ENCODE measurements around the gene PCBP3. TPM values are rescaled to one million over a fixed set of nuclear protein-coding genes. Genes with fewer than 3 reads are reported as not detected.

Gene PCBP3
- total and polyA plus RNA-seq, 2 donors (not counting 3 experiments of a cell fraction or from before 2014, with no cell fraction given), result 0.06 to 1.1 TPM

- CTCF ChIA-PET, result interaction anchor here (0.6 kb wide), 1 partner anchor 9 kb away, joined by 3 read pairs; no protein-coding TSS in a partner anchor
- FAIRE-seq (no peak), DNase-seq (ENCODE audit: low read depth, low spot score) (no peak)
- no peak overlapping the region for H3K4me3 ChIP-seq (replicated peaks in 1 of 3; ENCODE audit: insufficient read depth in 1 of 3, low read depth in 1 of 3, low read length in 3 of 3)
- no peaks in the 10 kb centered on the region for H3K9me1 ChIP-seq (replicated peaks; ENCODE audit: control insufficient read depth, extremely low read depth, insufficient read depth, low read length)
- no peak overlapping the region for H3K9ac ChIP-seq (replicated peaks; ENCODE audit: extremely low read depth, insufficient read depth, low read length)
- intact Hi-C loops (cut with micrococcal nuclease) (no loop called here), dilution Hi-C loops (cut with MboI; ENCODE audit: extremely low pct_ligation_motif_present, low sequenced_read_pairs) (no loop called here)
- H4K20me1 ChIP-seq (replicated peaks; ENCODE audit: control insufficient read depth, extremely low read depth, insufficient read depth, low read length), result no peaks in the 10 kb centered on the region
- POLR2A ChIA-PET, result no interaction called here
- BruUV-seq (replicated peaks), result no TSS peak
- H3K4me2 ChIP-seq (ENCODE audit: insufficient read depth, low read length), result no peak overlapping the region
- no peak overlapping the region for H3K27ac ChIP-seq (ENCODE audit: insufficient read depth, low read depth, low read length)
- no peaks in the 10 kb centered on the region for H3K9me3 ChIP-seq (replicated peaks; ENCODE audit: control insufficient read depth, insufficient read depth, low read length)
- no peaks in the 10 kb centered on the region for H3K79me2 ChIP-seq (ENCODE audit: control insufficient read depth, insufficient read depth, low read length)
- TF ChIP-seq MYC (IDR thresholded peaks at IDR 0.05; ENCODE audit: low read depth, low read length) (no peak), POLR2AphosphoS5 (IDR thresholded peaks at IDR 0.05; ENCODE audit: insufficient read depth, low read depth, low read length) (no peak), GATA2 (IDR thresholded peaks at IDR 0.05; ENCODE audit: insufficient read depth, insufficient read length, low read depth, low read length) (no peak), EZH2 (IDR thresholded peaks at IDR 0.05; ENCODE audit: borderline replicate concordance, low read depth, low read length, severe bottlenecking) (no peak), MAX (IDR thresholded peaks at IDR 0.05; ENCODE audit: insufficient read depth, insufficient read length) (no peak), POLR2A (IDR thresholded peaks at IDR 0.05; ENCODE audit: low read depth, low read length) (no peak), FOS (IDR thresholded peaks at IDR 0.05; ENCODE audit: borderline replicate concordance, insufficient read depth, low read length) (no peak)
- TF ChIP-seq, protein P1, sequence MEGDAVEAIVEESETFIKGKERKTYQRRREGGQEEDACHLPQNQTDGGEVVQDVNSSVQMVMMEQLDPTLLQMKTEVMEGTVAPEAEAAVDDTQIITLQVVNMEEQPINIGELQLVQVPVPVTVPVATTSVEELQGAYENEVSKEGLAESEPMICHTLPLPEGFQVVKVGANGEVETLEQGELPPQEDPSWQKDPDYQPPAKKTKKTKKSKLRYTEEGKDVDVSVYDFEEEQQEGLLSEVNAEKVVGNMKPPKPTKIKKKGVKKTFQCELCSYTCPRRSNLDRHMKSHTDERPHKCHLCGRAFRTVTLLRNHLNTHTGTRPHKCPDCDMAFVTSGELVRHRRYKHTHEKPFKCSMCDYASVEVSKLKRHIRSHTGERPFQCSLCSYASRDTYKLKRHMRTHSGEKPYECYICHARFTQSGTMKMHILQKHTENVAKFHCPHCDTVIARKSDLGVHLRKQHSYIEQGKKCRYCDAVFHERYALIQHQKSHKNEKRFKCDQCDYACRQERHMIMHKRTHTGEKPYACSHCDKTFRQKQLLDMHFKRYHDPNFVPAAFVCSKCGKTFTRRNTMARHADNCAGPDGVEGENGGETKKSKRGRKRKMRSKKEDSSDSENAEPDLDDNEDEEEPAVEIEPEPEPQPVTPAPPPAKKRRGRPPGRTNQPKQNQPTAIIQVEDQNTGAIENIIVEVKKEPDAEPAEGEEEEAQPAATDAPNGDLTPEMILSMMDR (IDR thresholded peaks at IDR 0.05; ENCODE audit: extremely low read depth in 1 of 2, insufficient read depth in 1 of 2, low read depth in 1 of 2, low read length in 2 of 2), result no peak
- no peak overlapping the region for H2AFZ ChIP-seq (ENCODE audit: low read depth, low read length)
- H3K36me3 ChIP-seq (ENCODE audit: control insufficient read depth in 2 of 2, extremely low read depth in 1 of 2, insufficient read depth in 2 of 2, low read length in 2 of 2), result no peaks in the 10 kb centered on the region
- peaks cover 0 to under 1% of the 10 kb centered on the region in 2 experiments for H3K27me3 ChIP-seq (ENCODE audit: control insufficient read depth in 2 of 2, insufficient read depth in 2 of 2, low read length in 2 of 2)
- no peaks in the 10 kb centered on the region for H3K4me1 ChIP-seq (ENCODE audit: control insufficient read depth, extremely low read depth, insufficient read depth, low read length)
Measured at GRCh38 chr21:45748593-45748992, 105.1 kb downstream of the PCBP3 start.

Measured in endothelial cell of umbilical vein (primary cell).